Measurements from ENCODE around the gene COL18A1.
"Not testable (repeated sequence)": the region's sequence is repeated elsewhere in the genome, so short reads cannot be mapped to it uniquely, and the experiment has no call there.

The COL18A1 gene

GRCh38 chr21:45367402-45368351 lies 37.3 kb upstream of the COL18A1 start:
- DNase-seq (ENCODE audit: low spot score) = no peak

GRCh38 chr21:45369018-45369417 lies 35.9 kb upstream of the COL18A1 start:
- DNase-seq (ENCODE audit: low spot score) = not testable (repeated sequence)

DNA sequence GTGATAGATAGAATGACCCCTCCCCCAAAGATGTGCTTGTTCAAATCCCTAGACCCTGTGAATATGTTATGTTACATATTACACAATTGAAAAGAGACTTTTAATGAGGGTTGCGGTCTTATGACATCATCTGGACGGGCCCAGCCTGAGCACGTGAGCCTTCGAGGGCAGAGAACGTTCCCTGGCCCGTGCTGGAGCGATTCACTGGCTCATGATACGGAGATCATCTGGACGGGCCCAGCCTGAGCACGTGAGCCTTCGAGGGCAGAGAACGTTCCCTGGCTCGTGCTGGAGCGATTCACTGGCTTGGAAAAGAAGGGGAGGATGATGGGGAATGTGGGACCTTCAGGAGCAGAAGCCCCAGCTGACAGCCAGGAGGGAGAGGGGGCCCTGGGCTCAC lies 34.4 kb upstream of the COL18A1 start:
- no peak for DNase-seq (ENCODE audit: low spot score)

- DNase-seq (ENCODE audit: low spot score) = no peak
These were observed 33.9 kb upstream of the COL18A1 start for GRCh38 chr21:45371081-45371480.

DNA sequence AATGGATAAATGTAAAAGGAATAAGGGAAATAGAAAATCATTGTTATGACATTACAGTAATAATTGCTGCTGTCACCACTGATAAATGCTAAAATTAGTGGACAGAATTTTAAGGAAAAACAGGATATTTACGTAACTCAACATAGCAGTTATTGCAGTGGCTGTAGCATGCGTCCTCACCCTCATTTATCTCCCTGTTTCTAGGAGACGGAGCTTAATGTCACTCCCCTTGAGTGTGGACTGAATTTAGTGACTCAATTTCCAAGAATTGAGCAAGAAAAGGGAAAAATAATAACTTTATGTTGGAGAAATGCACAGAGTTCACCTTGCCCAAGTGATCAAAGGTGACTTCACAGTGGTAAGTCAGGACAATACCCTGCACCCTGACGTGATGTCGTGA lies 33.3 kb upstream of the COL18A1 start:
- DNase-seq (ENCODE audit: low spot score) = no peak

- DNase-seq (ENCODE audit: low spot score) = no peak
These were observed 32.1 kb upstream of the COL18A1 start for GRCh38 chr21:45372732-45373355.

DNA sequence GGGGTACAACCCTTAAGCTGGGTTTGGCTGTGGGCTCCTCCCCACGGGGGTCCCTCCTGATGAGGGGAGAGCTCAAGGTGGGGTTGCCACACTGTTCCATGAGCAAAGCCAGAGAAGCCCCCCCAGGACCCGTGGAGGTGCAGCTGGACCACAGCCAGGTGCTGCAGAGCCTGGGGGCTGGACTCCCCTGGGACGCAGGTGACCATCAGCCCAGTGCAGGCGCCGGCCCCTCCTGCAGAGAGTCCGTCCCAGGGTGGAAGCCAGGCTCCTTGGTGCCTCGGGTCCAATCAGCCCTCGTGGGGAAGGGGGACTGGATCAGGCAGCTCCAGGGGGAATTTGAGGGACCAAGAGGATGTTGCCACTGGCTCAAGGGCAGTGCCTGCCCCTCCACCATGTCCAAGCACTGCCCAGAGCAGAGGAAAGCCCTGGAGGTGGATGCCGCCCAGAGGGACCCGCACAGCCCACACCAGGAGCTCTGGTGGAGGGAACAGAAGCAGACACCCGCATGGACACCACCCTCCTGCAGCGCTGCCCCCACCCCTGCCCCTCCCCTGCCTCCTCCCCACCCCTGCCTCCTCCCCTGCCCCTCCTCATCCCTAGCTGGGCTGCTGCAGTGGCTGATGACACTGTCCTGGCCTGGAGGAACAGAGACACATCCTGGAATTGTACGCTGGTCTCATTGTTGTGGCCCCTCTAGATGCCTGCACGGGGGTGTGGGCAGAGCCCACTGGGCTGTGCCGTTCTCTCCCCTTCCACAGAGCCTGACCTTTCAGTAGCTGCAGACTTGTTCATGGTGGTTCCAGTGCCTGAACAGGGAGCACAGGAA lies 30.8 kb upstream of the COL18A1 start:
- no peak for DNase-seq (ENCODE audit: low spot score)

DNA sequence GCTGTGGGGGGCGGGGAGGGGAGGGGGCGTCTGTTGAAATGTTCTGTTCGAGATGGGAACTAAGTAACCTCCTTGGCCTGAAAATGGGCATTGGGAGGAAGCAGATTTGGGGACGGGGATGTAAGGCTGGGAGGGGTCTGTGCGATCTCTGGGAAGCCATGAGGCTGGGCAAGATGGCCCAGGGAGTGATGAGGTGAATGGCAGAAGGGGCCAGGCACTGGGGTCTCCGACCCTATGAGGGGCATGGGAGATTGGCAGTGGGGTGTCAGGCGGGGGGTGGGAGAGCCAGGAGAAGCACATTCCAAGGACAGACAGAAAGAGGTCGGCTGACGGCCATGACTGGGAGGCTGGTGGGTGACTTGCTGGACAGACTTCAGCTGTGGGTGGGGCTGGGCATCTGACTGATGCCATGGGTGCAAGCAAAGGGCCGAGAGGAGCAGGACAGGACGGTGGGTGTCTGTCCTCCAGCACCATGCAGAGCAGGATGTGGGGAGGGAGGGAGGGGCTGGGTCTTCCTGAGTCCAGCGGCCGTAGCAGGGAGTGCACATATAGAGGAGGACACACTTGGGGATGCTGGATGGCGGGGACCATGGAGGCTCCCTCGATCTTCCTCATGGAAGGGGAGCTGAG lies 30.0 kb upstream of the COL18A1 start:
- DNase-seq (ENCODE audit: low spot score) = no peak

GRCh38 chr21:45376459-45377324 lies 28.3 kb upstream of the COL18A1 start:
- DNase-seq (ENCODE audit: low spot score) = no peak

DNA sequence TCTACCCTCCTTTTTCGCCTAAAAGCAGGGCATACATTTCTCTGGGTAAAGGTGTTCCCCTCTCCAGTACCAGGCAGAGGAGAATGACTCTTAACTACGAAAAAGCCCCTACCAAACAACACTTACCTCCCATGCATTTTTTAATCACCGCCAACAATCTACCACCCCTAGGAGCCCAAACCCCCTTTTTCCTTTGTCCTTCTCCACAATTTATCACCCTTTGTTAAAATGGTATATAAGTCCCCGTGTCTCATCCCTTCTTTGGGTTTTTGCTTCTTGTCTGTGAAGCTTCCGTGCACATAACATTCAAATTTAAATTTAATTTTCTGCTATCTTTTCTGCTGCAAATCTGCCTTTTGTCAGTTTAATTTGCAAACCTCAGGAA lies 27.6 kb upstream of the COL18A1 start:
- no peak for DNase-seq (ENCODE audit: low spot score)

DNA sequence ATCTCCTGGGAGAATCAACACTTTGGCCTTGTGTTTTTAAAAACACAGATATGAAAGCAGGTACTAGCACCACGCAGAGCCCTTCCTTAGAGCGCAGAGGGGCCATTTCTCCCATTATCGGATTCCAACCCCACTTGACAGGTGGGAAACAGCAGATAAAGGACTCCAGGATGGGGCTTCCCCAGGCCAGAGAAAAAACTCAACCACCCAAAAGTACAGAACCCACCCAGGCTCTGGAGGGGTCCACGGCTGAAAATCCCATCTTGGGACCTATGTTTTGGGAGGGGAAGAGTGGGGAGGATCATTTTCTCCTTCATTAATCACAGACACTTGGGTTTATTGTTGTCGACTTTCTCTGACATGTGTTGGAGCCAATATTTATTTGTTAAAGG lies 27.1 kb upstream of the COL18A1 start:
- DNase-seq (ENCODE audit: low spot score) = no peak

DNA sequence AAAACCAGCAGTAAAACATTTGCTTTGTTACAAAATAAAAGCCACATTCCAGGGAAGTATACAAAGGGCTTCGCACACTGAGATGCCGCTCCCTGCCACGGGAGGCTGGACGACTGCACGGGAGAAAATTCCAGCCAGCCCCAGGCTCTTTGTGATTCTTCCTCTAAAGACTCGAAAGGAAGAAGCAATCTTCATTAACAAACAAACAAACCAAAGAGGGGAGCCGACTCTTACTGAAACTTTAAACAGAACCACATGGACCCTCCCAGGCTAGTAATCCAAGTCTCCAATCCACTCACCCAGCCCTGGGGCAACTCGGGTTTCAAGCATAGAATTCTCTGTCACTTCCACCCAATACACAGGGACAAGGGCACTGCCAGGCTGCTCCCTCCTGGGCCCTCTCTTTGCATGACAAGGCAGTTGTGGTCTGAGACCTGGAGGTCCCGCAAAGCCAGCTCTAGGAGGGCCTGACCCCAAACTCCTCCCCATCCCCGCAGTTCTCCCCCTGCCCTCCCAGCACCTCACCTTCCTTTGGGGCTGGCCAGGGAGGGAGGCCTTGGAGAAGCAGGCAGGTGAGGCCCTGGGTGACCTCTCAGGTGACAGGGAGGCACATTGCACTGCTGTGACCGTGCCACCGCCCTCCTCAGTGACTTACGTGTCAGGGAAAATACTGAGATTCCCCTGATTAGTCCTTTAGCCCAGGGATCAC lies 26.6 kb upstream of the COL18A1 start:
- DNase-seq (ENCODE audit: low spot score) = no peak

- DNase-seq (ENCODE audit: low spot score) = no peak
These were observed 25.6 kb upstream of the COL18A1 start for GRCh38 chr21:45379171-45379900.

- DNase-seq (ENCODE audit: low spot score) = no peak
These were observed 25.0 kb upstream of the COL18A1 start for GRCh38 chr21:45379901-45380330.

- DNase-seq (ENCODE audit: low spot score) = no peak
These were observed 24.4 kb upstream of the COL18A1 start for GRCh38 chr21:45380566-45380965.

DNA sequence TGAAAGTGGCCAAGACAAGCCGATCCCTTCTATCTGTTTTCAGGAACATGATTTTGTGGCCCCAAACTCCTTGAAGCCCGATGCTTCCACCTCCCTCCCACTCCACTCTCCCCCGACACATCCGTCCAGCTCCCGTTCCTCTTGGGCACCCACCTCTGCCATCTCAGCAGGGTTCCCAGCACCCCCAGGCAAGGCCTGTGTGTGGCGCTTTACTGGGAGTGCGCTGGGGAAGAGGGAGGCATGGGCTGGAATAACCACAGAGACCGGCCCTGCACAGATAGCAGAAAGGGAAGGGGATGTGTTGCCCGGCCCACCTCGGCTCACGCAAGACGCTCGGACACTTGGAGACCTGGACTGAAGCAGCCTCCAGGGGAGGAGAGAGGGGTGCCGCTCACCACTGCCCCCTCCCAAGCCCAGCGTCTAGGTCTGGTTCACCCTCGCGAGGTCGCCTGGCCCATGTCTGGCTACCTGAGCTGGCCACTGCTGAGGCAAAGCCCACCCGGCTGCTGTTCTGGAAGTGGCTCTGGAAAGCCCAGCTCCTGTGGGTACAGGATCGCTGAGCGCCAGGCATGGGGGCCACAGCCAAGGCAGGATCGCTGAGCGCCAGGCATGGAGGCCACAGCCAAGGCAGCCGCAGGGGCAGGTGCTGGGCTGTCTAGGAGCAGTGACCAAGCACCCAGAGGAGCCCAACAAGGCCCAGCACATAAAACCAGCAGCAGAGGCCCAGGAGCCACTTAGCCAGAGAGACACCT lies 23.8 kb upstream of the COL18A1 start:
- DNase-seq (ENCODE audit: low spot score) = no peak

GRCh38 chr21:45381865-45382696 lies 22.9 kb upstream of the COL18A1 start:
- DNase-seq (ENCODE audit: low spot score) = no peak

- DNase-seq (ENCODE audit: low spot score) = no peak
These were observed 22.3 kb upstream of the COL18A1 start for GRCh38 chr21:45382697-45382997.

All from LoVo (cell line).